ENCODE results near the gene PLEKHH3. TPM values are rescaled to one million over a fixed set of nuclear protein-coding genes. Genes with fewer than 3 reads are reported as not detected.

Gene PLEKHH3
- total RNA-seq, 1 experiment from 2014 or later = 11.9 TPM

- no peaks in the 10 kb centered on the region for H3K27me3 ChIP-seq (replicated peaks; ENCODE audit: insufficient read depth, low read depth, low read length, poor library complexity)
- H3K36me3 ChIP-seq (ENCODE audit: insufficient read depth, low read length, poor library complexity, severe bottlenecking) = no peaks in the 10 kb centered on the region
- DNase-seq (ENCODE audit: low spot score) = peak; percentile 26
- ChIA-PET POLR2A (ENCODE audit: low non-redundant PET) (no interaction called here), CTCF (no interaction called here)
- H3K9me3 ChIP-seq (ENCODE audit: low read depth, low read length, poor library complexity, severe bottlenecking) = no peaks in the 10 kb centered on the region
- TF ChIP-seq EZH2 (IDR thresholded peaks at IDR 0.05; ENCODE audit: borderline replicate concordance, low read depth, low read length, poor library complexity, severe bottlenecking) (no peak), CTCF (conservative IDR thresholded peaks at IDR 0.05; ENCODE audit: low read depth, low read length) (no peak)
- H3K27ac ChIP-seq (ENCODE audit: low read depth, low read length, poor library complexity, severe bottlenecking) = peak overlapping the region; percentile 74
- intact Hi-C loops (cut with micrococcal nuclease; ENCODE audit: unreplicated experiment) = loop anchor here (2.0 to 5.0 kb wide), 2 partner anchors 67 to 99 kb away; partner anchors contain the start of genes PSMC3IP, RETREG3 and TUBG1
- peaks cover 13% of the 10 kb centered on the region for H3K4me1 ChIP-seq (ENCODE audit: insufficient read depth, low read length, poor library complexity, severe bottlenecking)
- no TSS peak for BruUV-seq (replicated peaks)
- H3K4me3 ChIP-seq (ENCODE audit: low read depth, low read length, poor library complexity, severe bottlenecking) = peak overlapping the region; percentile 77
Measured at GRCh38 chr17:42675965-42676423, 800 bp downstream of the PLEKHH3 start.

GRCh38 chr17:42675348-42675964 is 1.3 kb downstream of the PLEKHH3 start:
- no peak for TF ChIP-seq EZH2 (IDR thresholded peaks at IDR 0.05; ENCODE audit: borderline replicate concordance, low read depth, low read length, poor library complexity, severe bottlenecking)
- no peak for TF ChIP-seq CTCF (conservative IDR thresholded peaks at IDR 0.05; ENCODE audit: low read depth, low read length)
- H3K27me3 ChIP-seq (replicated peaks; ENCODE audit: insufficient read depth, low read depth, low read length, poor library complexity) = no peaks in the 10 kb centered on the region
- no peaks in the 10 kb centered on the region for H3K9me3 ChIP-seq (ENCODE audit: low read depth, low read length, poor library complexity, severe bottlenecking)
- H3K4me1 ChIP-seq (ENCODE audit: insufficient read depth, low read length, poor library complexity, severe bottlenecking) = peaks cover 13% of the 10 kb centered on the region
- no peak overlapping the region for H3K27ac ChIP-seq (ENCODE audit: low read depth, low read length, poor library complexity, severe bottlenecking)
- intact Hi-C loops (cut with micrococcal nuclease; ENCODE audit: unreplicated experiment) = loop anchor here (5.0 kb wide), 1 partner anchor 98 kb away; the partner anchor contains the start of gene PSMC3IP
- CTCF ChIA-PET = no interaction called here
- BruUV-seq (replicated peaks) = no TSS peak
- no peak for DNase-seq (ENCODE audit: low spot score)
- peak overlapping the region; percentile 77 for H3K4me3 ChIP-seq (ENCODE audit: low read depth, low read length, poor library complexity, severe bottlenecking)
- POLR2A ChIA-PET (ENCODE audit: low non-redundant PET) = no interaction called here
- H3K36me3 ChIP-seq (ENCODE audit: insufficient read depth, low read length, poor library complexity, severe bottlenecking) = no peaks in the 10 kb centered on the region

GRCh38 chr17:42674755-42675347 is 1.9 kb downstream of the PLEKHH3 start:
- Histone ChIP-seq H3K27me3 (replicated peaks; ENCODE audit: insufficient read depth, low read depth, low read length, poor library complexity) (no peaks in the 10 kb centered on the region), H3K4me1 (ENCODE audit: insufficient read depth, low read length, poor library complexity, severe bottlenecking) (peaks cover 13% of the 10 kb centered on the region), H3K27ac (ENCODE audit: low read depth, low read length, poor library complexity, severe bottlenecking) (no peak overlapping the region), H3K36me3 (ENCODE audit: insufficient read depth, low read length, poor library complexity, severe bottlenecking) (no peaks in the 10 kb centered on the region), H3K9me3 (ENCODE audit: low read depth, low read length, poor library complexity, severe bottlenecking) (no peaks in the 10 kb centered on the region), H3K4me3 (ENCODE audit: low read depth, low read length, poor library complexity, severe bottlenecking) (peak overlapping the region; percentile 77)
- DNase-seq (ENCODE audit: low spot score) = no peak
- no TSS peak for BruUV-seq (replicated peaks)
- intact Hi-C loops (cut with micrococcal nuclease; ENCODE audit: unreplicated experiment) = loop anchor here (5.0 kb wide), 1 partner anchor 98 kb away; the partner anchor contains the start of gene PSMC3IP
- ChIA-PET CTCF (no interaction called here), POLR2A (ENCODE audit: low non-redundant PET) (no interaction called here)
- TF ChIP-seq EZH2 (IDR thresholded peaks at IDR 0.05; ENCODE audit: borderline replicate concordance, low read depth, low read length, poor library complexity, severe bottlenecking) (no peak), CTCF (conservative IDR thresholded peaks at IDR 0.05; ENCODE audit: low read depth, low read length) (no peak)

All from A673 (cell line).